ENCODE data around the gene TAB2. TPM values are rescaled to one million over a fixed set of nuclear protein-coding genes. Genes with fewer than 3 reads are reported as not detected.
A peak's percentile ranks its signal among the peaks of the same experiment; 100 is the strongest.

TAB2 gene
- polyA plus RNA-seq, 5 donors = 66.1 to 106 (median 87.7) TPM

DNA sequence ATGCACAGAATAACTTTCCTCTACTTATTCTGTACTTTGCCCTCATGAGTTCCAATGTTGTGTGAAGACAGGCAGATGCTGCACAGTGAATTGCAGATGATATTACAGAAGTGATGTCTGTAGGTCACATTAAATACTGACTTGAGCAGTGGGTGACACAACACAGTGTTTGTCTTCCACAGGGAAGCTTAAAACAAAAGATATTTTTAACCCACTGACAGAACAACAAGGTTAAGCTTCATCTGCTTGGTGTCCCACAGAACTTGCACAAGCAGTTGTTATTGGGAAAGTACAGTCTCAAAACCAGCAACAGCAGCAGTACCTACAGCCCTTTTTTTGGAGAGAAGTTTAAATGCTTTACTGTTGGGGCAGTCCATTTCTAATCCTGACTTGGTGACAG is 93.0 kb downstream of the TAB2 start:
- no peak for DNase-seq

DNA sequence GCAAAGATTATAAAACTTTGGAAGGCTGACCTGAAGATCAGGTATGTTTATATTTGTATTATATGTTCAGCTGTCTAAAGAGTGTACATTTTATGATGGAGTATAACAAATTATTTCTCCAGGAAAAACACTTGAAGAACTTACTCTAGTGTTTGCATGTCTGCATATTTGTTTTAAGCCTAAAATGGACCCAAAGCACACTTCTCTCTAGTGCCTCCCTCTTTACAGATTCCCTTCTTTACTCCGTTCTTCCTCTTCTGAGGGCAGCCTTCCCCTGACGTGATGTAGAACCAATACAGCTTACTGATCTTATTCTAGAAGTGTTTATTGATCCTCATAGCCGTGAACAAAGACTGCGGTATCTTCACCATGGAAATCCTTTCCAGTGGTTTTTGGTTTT is 96.5 kb downstream of the TAB2 start:
- no peak for DNase-seq

DNA sequence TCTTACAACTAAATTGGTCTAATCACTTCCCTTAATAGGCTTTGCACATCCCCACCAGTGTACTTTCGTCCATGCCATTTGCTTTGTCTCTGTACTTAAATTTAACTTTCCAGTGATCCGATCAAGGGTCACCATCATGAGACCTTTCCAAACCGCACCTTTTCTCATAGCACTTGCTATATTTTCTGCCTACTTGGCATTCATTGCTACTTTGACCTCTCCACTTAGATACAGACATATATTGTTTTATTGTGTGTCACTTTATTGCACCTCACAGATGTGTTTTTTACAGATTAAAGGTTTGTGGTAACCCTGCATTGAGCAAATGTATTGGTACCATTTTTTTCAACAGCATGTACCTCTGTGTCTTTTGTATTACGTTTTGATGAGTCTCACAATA is 97.3 kb downstream of the TAB2 start:
- no peak for DNase-seq

DNA sequence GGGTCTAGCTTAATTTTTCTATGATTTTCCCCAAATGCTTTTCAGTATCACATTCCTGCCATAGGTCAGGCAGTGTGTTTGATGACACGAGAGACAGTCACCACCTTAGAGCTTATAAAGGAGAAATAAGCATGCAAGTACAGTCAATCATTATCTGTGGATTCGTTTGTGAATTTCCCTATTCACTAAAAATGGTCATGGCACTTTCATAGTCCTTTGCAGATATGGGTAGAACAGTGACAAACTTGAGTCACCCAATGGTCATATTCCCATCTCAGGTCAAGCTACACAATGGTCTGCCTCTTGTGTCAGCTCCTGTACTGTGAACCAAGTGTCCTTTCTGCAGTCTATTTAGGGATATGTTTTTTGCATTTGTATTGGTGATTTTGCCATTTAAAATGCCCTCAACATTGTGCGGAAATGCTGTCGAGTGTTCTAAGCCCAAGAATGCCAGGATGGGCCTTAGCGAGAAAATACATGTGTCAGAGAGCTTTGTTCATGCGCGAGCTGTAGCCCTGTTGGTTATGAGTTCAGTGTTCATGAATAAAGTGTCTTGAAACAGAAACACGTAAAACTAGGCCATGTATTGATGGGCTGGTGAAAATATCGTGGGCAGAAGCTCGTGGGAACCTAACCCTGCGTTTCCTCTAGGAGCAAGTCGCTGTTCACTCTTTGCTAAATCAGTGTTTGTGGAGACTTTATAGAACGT is 102.3 kb downstream of the TAB2 start:
- DNase-seq = no peak

DNA sequence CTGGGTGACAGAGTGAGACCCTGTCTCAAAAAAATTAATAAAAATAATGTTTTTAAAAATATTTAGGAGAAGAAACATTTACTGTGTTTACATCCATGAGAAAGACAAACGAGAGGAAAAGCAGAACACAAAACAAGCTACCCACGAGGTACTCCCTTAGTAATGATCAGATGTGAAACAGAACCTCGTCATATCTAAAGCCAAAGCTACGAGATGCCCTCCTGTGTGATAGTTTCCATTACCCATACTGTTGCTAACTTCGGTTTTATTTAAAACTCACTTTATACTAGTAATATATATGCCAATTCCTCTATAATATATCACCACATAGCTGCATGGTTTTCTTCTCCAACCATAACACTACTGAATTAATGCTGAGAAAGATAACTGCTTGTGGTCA is 103.6 kb downstream of the TAB2 start:
- DNase-seq = no peak

DNA sequence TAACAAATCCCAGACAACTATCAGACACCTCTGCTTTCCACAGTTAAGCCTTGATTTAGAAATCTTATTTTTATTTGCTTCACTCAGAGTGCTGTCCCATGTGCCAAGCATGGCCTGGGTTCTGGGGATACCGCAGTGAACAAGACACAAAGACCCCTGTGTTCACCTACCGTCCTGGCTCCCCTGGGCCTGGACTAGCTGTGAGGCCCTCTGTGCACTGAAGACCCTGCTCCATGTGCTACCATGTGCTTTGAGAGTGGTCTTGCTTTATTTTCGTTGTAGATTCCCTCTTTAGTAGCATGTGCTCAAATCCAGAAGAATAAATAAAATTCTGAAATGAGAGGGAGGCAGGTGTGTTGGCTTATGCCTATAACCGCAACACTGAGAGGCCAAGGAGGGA is 105.1 kb downstream of the TAB2 start:
- no peak for DNase-seq

DNA sequence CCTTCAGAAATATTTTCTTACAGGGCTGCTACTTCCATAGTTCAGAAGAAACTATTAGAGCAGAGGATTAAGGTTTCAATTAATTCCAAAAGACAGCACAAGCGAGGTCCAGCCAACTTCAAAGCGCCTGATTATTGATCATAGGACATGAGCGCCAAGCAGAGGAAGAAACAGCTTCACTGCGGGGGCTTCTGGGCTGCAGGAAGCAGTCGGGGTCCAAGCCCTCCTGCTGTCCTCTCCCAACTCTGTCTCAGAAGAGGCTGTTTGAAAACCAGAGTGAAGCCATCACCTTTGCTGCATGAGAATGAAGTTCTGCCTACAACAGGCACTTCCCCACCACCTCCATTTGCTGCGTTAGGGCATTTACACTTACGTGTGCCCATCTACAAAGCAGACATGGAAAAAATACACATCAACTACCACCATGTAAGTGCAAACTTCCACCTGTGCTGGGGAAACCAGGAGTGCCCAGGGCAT is 106.5 kb downstream of the TAB2 start:
- DNase-seq = no peak

DNA sequence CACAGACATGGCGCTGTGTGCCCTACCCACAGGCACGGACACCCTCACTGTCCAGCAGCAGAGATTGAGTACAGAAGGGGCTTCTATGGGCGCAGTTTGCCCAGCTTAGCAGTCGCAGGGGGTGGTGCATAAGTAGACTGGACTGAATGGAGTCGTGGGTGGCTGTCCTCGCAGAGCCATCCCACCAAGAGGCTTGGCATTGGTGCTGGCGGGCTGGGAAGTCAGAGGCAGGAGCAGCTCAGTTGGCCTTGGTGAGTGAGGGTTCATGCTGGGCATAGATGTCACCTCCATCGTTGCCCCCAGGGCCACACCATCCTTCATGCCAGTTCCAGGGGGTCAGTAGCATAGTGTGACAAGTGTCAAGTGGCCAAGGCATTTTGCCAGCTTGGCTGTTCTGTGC is 107.7 kb downstream of the TAB2 start:
- DNase-seq = no peak

DNA sequence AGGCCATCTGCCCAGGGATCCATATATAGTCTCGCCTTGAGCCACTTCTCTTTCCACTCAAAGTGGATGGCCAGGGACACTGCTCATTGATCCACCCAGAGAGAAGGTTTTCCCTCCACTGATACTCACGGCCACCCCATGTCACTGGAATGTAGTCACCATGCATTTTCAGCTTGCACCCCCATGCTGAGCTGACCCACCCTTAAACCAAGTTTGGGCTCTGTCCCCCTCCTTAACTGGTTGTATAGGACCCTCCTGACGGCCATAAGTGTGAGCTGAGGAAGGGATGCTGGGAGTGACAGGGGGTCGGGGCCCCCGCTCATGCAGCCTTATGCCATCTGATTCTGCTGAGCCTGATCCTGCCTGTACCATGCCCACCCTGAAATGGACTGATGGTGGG is 108.2 kb downstream of the TAB2 start:
- DNase-seq = no peak

DNA sequence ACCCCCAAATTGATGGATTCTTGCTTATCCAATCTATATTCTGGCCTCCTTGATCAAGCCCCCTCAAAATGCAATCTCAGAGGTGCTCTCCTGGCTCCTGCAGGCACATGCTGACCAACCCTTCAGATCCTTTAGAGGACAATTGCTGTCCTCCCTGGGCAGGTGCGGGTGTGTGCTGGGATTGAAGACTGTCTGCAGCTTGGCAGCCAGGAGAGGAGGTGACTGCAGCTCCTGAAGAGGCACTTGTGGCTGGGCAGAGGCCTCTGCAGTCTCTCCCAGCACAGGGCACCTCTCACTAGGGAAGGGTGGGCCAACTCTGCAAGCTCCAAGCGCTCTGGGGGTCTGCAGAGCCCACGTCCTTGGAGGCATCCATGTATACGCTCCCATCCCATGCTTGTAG is 111.1 kb downstream of the TAB2 start:
- no peak for DNase-seq

DNA sequence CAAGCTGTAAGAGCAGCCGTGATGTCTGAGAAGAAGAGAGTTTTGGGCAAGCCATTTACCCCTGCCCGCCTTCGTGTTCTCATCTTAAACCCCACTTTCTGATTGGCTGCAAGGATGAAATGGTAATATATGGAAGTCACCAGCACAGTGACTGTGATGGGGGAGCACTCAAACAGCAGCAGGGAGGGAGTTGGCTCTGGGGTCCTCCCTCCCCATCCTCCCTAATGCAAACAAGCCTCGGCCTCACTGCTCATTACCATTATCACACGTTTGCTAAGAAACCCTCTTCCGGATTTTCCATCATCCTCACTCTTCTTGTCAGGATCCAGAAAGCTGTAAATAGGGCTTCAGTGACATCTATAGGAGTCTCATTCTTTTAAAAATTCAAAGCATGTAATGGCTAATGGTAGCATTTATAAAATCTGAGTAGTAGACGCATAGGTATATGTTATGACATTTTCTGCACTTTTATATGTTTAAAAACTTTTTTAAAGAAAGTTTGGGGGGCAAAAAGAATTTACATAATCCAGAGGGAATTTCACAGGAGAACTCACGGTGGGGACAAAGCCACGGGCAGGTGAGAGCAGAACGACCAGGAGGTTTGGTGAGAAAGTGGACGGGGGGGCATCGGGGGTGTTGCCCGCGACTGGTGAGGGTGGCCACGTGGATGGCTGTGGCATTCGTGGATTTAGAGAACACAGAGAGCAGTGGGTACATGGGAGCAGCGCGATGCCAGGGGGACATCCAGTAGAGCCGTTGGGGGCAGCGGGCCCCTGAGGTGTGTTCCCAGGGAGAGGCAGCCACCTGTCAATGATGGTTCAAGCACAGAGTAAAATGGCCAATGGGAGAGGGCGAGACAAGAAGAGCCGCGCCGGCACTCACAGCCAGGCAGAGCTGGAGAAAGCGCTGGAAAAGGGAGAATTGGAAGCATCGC is 112.2 kb downstream of the TAB2 start:
- no peak for DNase-seq

DNA sequence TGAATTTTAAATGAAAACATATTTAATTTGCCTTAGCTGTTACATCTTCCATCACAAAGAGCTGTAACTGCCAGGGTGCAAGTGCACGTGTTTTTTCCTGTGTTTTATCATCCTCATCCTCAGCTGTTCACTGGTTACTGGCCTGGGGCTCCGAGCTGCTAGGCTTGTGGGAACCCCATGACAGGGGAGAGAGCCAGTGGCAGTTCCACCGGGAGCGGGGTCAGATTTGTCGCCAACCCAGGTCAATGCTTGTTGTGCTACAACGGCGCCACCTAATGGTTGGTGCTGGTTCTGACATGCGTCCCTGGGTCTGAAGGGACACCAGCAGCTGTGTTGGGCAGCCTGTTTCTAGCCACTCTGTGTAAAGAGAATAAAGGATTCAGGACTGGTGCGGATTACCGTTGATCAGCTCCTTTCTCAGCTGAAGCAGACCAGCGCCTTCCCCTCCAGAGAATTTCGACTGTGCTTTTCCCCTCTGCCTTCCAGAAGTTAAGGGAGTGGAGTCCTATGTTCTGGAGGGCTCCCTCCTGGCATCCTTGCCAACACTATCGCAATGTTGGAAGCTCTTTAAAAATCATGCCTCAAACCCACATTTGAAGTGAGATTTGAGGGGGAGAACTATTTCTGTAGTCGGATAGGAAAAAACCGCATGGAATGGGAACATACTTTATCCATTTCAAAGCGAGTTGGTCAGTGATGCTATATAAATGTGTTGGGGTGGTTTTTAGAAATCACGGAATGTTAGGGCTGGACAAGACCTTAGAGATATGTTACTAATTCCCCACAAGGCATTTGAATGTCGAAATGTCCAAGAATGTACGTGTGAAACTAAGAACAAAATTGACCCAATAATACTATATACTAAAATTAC is 114.6 kb downstream of the TAB2 start:
- DNase-seq = peak; percentile 73 to 83

DNA sequence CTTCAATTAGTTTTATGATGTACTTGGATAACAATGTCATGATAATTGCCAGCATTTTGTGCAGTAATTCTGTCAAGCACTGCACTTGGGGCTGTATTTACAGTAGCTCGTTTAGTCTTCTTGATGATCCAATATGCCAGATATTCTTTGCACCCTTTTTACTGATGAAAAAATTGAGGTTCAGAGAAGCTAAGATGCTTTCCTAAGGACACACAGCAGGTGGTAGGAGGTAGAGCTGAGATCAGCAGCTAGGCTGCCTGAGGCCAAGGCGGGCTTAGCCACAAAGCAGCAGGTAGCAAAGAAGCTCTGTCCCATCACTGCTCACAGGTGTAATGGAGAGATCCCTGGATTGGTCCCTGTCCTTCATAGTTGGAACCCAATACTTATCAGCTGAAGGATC is 115.9 kb downstream of the TAB2 start:
- DNase-seq = no peak

DNA sequence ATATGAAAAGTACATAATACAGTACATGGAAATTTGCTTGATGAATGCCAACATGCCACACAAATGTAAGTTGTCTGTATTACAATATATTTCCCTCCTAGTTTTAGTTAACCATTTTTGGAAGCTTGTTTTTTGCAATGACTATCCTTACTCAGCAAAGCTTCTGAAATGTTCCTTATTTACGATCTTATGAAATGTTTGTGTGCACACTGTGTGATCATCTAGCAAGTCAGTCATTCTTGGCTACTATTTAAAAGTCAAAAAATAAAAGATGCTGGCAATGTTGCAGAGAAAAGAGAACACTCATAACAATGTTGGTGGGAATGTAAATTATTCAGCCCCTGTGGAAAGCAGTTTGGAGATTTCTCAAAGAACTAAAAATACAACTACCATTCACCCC is 116.4 kb downstream of the TAB2 start:
- DNase-seq = no peak

DNA sequence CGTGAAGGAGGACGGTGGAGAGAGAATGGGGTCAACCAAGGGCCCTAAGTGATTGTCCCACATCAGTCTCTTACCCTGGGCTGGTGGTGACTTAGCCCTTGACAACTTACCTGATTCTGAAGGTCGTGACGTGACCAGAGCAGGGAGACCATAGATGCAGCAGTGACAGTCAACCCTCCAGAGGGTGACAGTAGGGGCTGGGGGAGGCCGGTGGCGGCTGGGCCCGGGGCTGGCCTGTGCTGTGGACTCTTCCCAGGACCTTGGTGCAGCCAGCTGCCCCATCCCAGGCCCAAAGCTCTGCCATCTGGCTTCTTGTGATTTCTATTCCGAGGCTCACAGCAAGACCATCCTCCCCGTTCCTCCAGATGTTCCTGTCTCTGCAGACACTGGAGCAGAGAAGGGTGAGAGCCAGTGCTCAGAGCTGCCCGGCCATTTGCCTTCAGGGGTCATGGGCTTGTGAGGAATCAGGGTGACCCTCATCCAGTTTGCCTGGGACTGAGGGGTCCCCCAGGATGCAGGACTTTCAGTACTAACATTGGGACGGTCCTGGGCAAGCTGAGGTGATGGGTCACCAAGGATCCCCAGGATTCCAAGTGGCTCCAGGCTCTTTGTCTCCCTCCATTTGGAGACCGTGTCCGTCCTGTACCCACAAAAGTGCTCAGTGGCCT is 118.5 kb downstream of the TAB2 start:
- no peak for DNase-seq

DNA sequence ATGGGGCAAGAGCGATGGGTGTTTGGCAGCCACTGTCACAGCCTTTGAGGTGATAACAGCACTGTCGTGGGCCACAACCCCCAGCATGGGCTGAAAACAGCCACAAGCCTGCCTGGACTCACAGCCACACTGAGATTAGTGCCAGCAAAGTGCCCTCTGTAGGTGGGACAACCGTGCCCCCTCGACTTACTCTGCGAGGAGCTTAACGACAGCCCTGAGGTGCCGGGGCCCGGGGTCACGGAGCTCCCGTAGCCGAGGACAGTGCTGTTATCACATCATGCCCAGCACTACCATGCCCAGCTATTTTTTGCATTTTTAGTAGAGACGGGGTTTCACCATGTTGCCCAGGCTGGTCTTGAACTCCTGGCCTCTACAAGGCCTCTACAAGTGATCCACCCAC is 119.1 kb downstream of the TAB2 start:
- no peak for DNase-seq

DNA sequence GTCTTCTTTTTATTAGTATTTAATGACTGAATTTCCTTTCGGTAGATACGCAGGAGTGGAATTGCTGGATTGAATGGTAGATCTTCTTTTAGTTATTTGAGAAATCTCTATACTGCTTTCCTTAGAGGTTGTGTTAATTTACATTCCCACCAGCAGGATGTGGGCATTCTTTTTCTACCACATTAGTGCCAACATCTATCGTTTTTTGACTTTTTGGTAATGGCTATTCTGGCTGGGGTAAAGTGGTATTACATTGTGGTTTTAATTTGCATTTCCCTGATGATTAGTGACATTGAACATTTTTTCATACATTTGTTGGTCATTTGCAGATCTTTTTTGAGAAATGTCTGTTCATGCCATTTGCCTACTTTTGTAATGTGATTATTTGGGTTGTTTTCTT is 119.7 kb downstream of the TAB2 start:
- DNase-seq = no peak

DNA sequence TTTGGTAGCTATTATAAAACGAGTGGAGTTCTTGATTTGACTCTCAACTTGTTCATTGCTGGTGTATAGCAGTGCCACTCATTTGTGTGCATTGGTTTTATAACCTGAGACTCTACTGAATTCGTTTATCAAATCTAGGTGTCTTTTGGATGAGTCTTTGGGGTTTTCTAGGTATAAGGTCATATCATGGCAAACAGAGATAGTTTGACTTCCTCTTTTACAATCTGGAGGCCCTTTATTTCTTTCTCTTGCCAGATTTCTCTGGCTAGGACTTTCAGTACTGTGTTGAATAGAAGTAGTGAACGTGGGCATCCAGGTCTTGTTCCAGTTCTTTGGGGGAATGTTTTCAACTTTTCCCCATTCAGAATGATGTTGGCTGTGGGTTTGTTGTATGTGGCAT is 121.3 kb downstream of the TAB2 start:
- no peak for DNase-seq

DNA sequence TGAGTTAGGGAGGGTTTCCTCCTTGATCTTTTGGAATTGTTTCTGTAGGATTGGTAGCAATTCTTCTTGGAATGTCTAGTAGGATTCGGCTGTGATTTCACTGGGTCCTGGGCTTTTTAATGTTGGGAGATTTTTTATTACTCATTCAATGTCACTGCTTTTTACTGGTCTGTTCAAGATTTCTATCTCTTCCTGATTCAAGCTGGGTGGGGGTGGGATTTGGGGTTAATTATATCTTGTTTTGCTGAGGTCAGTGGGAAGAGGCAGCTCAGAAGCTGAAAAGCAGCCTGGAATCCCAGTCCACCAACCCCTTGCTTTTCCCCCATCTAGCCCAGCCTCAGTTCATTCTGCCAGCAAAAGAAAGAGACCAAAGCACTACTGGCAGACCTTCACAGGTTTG is 122.1 kb downstream of the TAB2 start:
- DNase-seq = no peak

DNA sequence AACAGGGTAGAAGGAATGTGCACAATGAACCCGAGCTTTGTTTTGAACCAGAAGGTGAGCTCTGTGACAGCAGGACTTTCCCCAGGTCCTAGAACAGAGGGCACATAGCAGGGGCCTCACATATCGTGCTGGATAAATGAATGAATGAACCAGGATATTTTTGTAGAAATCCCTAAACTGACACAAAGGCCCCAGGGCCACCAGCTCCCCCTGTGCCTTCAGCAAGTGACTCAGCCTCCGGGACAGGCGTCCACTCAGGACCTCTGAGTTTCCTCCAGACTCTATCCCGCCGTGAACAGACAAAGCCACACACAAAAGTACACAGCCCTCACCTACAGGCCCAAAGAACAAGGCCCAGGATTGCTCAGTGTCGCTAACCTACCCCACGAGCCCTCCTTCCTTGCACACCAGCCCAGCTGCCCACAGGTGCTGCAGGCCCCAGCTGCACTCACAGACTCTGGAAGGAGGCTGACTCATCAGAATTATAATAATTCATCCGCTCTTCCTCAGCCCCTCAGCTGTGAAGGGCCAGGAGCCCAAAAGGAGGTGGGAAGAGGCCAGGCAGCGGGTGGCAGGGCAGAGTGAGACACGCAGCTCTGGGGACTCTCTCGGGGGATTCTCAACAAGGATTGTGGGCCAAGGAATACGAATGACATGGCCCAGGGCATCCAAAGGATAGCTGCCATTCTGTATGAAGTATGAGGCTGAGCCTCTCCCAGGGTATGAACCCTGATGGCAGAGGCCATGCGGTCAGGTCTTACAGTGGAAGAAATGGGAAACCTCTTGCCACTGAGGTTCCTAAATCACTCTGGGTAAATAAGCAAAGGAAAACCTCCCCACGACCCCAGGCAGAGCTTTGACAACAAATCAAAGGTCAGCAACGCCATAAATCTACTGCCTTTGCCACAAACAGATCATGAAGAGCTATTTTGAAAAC is 123.5 kb downstream of the TAB2 start:
- no peak for DNase-seq
